Right forelimb (tissue), 1 donor: ENCODE results near the gene TUBA8.
"Not testable (repeated sequence)": the region's sequence is repeated elsewhere in the genome, so short reads cannot be mapped to it uniquely, and the experiment has no call there.

Experiments
- DNase-seq: peaks from one replicate; pipeline ENCODE4 v3.0.0-alpha.2; 2018

The TUBA8 gene

GRCh38 chr22:18136563-18137320 is 26.1 kb downstream of the TUBA8 start:
- DNase-seq, result no peak

- not testable (repeated sequence) for DNase-seq
Measured at GRCh38 chr22:18141004-18141403, 30.4 kb downstream of the TUBA8 start.

GRCh38 chr22:18144105-18144504 is 33.5 kb downstream of the TUBA8 start:
- no peak for DNase-seq

- no peak for DNase-seq
Measured at GRCh38 chr22:18145676-18146388, 35.2 kb downstream of the TUBA8 start.

- no peak for DNase-seq
Measured at GRCh38 chr22:18146389-18146753, 35.8 kb downstream of the TUBA8 start.

GRCh38 chr22:18147791-18148190 is 37.2 kb downstream of the TUBA8 start:
- DNase-seq, result no peak

- DNase-seq, result no peak
Measured at GRCh38 chr22:18148293-18148965, 37.8 kb downstream of the TUBA8 start.

GRCh38 chr22:18152519-18152918 is 41.9 kb downstream of the TUBA8 start:
- DNase-seq, result no peak

GRCh38 chr22:18154821-18155390 is 44.3 kb downstream of the TUBA8 start:
- no peak for DNase-seq

GRCh38 chr22:18155546-18155945 is 44.9 kb downstream of the TUBA8 start:
- not testable (repeated sequence) for DNase-seq

GRCh38 chr22:18156878-18157713 is 46.5 kb downstream of the TUBA8 start:
- peak; percentile 86 for DNase-seq

GRCh38 chr22:18157714-18158028 is 47.1 kb downstream of the TUBA8 start:
- DNase-seq, result no peak

GRCh38 chr22:18160641-18161040 is 50.0 kb downstream of the TUBA8 start:
- not testable (repeated sequence) for DNase-seq

GRCh38 chr22:18163843-18164242 is 53.2 kb downstream of the TUBA8 start:
- DNase-seq, result not testable (repeated sequence)

GRCh38 chr22:18164584-18164983 is 54.0 kb downstream of the TUBA8 start:
- not testable (repeated sequence) for DNase-seq

GRCh38 chr22:18165356-18165755 is 54.7 kb downstream of the TUBA8 start:
- not testable (repeated sequence) for DNase-seq

GRCh38 chr22:18170284-18170683 is 59.7 kb downstream of the TUBA8 start:
- DNase-seq, result not testable (repeated sequence)

GRCh38 chr22:18172203-18172602 is 61.6 kb downstream of the TUBA8 start:
- DNase-seq, result not testable (repeated sequence)

- not testable (repeated sequence) for DNase-seq
Measured at GRCh38 chr22:18172776-18173175, 62.2 kb downstream of the TUBA8 start.

GRCh38 chr22:18173441-18173840 is 62.8 kb downstream of the TUBA8 start:
- not testable (repeated sequence) for DNase-seq
